Activated CD8-positive, alpha-beta memory T cell treated with anti-CD3 and anti-CD28 coated beads for 1 hour (primary cell): ENCODE data around the gene PRMT3.
A peak's percentile ranks its signal among the peaks of the same experiment; 100 is the strongest.
"Not testable (repeated sequence)": the region's sequence is repeated elsewhere in the genome, so short reads cannot be mapped to it uniquely, and the experiment has no call there.

Source experiments
- DNase-seq, 2 donors: peaks; one replicate each; pipeline ENCODE4 v3.0.0-alpha.2; 2020; ENCODE audit warnings: low read depth in 1 of 2; ENCODE audit errors: extremely low read depth in 1 of 2

Gene PRMT3

GRCh38 chr11:20387261-20388095 is at the start of gene PRMT3:
Gene PRMT3, plus strand, starts transcription at chr11:20387716. Its CDS starts 31 bp downstream, at chr11:20387747.
- peak; percentile 80 to 98 for DNase-seq

- no peak for DNase-seq
These were observed 45.0 kb upstream of the PRMT3 start for GRCh38 chr11:20342347-20343141.

- DNase-seq = no peak
These were observed 36.4 kb upstream of the PRMT3 start for GRCh38 chr11:20351136-20351535.

- DNase-seq = no peak
These were observed 35.7 kb upstream of the PRMT3 start for GRCh38 chr11:20351751-20352262.

- no peak for DNase-seq
These were observed 33.6 kb upstream of the PRMT3 start for GRCh38 chr11:20353829-20354434.

DNA sequence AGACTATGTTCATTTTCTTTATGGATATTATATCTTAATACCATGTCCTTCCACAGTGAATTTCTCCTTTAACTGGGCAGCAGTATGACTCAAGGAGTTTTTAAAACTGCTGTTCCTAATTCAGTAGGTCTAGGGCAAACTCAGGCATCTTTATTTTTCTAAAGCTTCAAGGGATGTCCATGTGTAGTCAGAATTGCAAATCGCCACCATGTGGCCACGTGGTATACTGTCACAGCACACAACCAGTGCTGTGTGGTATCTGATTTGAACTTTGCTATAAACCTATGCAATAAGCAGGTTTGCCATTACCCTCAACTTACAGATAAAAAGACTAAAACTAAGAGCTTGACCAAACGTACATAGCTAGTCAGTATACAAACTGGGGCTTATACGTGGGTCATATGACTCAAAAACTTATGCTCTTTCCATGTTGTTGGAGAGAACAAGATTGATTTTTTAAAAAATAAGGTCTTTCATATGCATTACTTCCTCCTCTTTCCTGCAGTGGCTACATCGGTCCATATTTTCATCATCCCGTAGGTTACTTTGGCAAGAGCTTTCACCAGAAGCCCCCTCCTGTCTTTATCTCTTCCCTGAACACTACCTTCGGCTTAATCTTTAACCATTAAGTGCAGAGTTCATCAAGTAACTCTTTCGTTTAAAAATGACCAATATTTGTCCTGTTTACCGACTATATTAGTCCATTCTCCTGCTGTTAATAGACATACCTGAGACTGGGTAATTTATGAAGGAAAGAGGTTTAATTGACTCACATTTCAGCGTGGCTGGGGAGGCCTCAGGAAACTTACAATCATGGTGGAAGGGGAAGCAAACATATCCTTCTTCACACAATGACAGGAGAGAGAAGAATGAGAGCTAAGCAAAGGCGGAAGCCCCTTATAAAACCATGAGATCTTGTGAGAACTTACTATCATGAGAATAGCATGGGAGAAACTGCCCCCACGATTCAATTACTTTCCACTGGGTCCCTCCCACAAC is 32.0 kb upstream of the PRMT3 start:
- no peak for DNase-seq

GRCh38 chr11:20357150-20357549 is 30.4 kb upstream of the PRMT3 start:
- DNase-seq = no peak

DNA sequence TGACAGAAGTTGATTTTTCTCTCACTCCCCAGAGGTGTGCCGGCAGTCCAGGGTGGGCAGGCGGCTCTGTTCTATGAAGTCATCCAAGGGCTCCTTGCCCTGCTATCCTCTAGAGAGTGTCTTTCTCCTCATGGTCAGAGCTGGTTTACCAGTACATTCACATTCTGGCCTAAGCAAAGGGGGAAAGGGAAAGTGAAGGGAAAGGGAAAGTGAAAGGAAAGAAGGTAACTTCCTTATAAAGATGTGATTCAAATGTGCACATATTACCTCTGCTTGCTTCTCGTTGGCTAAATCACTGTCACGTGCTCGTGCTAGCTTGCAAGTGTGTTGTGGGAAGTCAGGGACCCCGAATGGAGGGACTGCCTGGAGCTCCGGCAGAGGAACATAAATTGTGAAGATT is 26.9 kb upstream of the PRMT3 start:
- no peak for DNase-seq

- DNase-seq = no peak
These were observed 25.0 kb upstream of the PRMT3 start for GRCh38 chr11:20362481-20362880.

GRCh38 chr11:20363149-20363499 is 24.4 kb upstream of the PRMT3 start:
- DNase-seq = no peak

DNA sequence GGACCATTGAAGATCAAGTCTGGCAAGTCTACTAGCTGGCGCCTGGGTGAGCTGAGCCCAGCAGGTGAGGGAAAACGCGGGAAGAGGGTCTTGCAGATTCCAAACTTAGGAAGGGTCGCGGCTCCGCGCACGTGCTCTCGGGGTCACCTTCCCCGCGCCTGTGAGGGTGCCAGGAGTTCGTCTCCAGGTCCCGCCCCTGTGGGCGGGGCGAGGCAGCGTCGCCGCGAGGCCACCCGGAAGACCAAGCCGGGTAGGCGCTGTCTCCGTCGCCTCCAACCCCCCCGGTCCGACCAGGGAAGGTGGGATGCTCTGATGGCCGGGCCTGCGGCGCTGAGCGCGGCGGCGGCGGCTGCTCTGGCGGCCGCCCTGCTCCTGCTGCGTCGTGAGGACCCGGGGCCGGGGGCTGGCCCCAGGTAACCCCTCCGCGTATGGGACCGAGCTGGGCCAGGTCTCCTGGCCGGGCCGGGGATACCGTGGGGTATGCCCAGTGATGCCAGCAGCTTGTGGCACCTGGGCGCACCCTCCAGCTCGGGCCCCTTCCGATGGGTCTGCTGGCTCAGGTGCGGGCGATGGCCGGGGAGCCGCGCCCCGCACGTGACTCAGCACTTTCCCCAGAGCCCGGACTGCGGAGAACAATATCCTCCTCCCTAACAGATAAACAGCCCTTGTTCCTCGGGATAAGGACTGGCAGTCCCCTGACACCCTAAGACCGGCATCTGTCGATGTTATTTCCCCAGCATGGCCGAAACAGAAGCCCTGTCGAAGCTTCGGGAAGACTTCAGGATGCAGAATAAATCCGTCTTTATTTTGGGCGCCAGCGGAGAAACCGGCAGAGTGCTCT is 23.8 kb upstream of the PRMT3 start, which contains the start of gene HTATIP2:
Gene HTATIP2, plus strand, starts transcription at position 215 of the 841 bp plus-strand sequence. Its CDS starts 524 bp downstream, at position 739.
- peak in 1 of 2 donors; percentile 57 for DNase-seq

DNA sequence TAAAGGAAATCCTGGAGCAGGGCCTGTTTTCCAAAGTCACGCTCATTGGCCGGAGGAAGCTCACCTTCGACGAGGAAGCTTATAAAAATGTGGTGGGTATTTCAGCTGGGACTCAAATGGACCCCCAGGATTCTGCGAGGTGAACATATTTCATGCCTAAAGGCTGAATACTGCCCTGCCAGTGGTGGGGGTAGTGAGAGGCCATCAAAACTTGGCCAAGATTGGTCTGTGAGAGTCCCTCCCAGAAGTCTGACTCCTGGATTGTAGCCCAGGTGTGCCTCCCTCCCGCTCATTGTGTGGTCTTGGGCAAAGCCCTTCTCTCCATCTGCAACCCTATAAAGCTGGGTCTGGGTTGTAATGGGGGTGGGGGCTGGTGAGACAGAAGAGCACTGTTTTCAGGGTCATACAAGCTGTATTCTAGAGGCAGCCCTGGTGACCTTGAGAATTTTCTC is 23.1 kb upstream of the PRMT3 start:
- DNase-seq = no peak

DNA sequence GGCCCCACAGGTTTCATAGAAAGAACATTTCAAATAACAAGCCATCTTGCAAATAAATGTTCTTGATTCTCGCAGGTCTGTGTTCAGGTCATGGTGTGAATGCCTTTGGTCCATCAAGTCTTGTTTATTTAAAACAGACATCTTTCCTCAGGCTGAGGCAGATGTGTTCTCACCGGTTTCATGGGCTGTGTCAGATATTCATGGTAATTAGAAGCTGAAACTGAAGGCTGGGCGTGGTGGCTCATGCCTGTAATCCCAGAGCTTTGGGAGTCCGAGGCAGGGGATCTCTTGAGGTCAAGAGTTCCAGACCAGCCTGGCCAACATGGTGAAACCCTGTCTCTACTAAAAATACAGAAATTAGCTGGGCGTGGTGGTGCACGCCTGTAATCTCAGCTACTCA is 22.1 kb upstream of the PRMT3 start:
- DNase-seq = not testable (repeated sequence)

- no peak for DNase-seq
These were observed 20.1 kb upstream of the PRMT3 start for GRCh38 chr11:20367313-20367948.

- no peak for DNase-seq
These were observed 19.1 kb upstream of the PRMT3 start for GRCh38 chr11:20368438-20368837.

DNA sequence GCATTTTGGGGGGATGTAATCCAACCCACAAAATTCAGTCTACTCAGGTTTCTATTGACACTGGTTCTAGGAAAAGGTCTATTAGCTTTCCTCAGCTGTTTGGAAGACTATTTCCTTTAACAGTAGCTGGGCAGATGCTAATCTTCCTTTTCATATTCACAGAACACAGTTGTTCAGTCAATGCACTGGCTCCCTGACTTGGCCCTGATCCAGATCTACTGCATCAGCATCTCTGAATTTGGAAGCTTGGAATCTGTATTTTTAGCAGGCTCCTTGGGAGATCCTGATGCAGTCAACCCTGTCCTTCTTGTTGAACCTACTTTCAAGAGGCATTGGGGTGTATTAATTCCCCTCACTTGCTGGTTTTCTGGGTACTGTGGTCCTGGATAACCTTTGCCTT is 17.7 kb upstream of the PRMT3 start:
- DNase-seq = no peak

- DNase-seq = no peak
These were observed 15.4 kb upstream of the PRMT3 start for GRCh38 chr11:20372081-20372626.

DNA sequence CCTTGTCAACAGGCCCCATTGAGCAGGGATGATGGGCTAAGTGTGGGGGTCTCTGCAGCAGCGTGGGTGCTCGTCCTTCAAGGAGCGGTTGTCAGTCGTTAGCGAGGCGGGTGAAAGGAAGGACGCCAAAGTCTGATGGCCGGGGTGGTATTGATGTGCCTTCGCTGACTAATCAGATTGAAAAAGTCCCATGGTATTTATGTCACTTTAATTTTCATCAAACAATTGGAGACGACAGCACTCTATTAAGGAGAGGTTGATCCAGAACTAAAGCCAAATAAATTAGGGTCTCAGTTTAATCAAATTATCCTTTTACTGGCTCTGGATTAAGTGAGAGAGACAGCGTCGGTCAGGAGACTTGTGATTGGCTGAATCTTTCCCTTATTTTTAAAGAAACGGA is 14.4 kb upstream of the PRMT3 start:
- no peak for DNase-seq
